Retinal pigment epithelial cell (primary cell): ENCODE measurements around the gene KIF20A.

Experiments
- DNase-seq: peaks from one replicate; pipeline ENCODE4 v3.0.0-alpha.2; 2010; ENCODE audit warnings: low read depth
- H3K4me3 ChIP-seq: 2 replicates; pipeline ENCODE4 v1.5.1; 2011; ENCODE audit warnings: mild to moderate bottlenecking, low read length, control low read depth, moderate library complexity
- TF ChIP-seq, protein P1 (sequence below): conservative IDR thresholded peaks from 2 replicates; pipeline ENCODE4 v1.5.1; 2011; ENCODE audit warnings: low read depth, low read length, control low read depth, inconsistent platforms

The KIF20A gene

DNA sequence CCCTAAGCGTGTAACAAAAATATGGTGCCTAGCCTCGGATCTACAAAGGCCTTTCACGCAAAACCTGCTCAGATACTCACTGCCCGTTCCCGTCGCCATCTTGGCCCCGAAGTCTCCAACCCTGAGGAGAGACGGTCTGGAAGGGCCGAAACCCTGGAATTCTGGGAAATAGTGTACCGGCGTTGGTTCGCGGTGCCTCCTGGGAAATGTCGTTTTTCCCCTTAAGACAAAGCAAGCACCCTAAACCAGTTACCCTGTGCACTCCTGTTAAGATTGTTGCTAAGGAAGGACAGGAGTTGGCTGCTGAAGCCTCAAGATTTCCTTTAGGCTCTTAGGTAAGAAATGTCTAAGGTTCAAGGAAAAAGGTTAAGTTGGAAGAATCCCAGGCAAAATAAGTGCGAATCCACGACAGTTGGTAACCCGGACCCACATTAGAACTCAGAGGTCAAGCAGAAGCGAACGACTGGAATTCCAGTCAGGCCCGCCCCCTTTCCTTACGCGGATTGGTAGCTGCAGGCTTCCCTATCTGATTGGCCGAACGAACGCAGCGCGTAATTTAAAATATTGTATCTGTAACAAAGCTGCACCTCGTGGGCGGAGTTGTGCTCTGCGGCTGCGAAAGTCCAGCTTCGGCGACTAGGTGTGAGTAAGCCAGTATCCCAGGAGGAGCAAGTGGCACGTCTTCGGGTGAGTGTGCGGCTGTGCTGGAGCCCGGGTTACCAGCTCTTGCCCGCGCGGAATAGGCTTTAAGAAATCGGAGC is at the start of gene KIF20A, which contains the start of gene BRD8:
Gene KIF20A, plus strand, starts transcription at position 597 of the 761 bp plus-strand sequence. CDS start 569 bp downstream, outside the sequence.
Gene BRD8, minus strand, starts transcription at position 115 of the 761 bp plus-strand sequence. Its CDS starts 16 bp downstream, at position 99.
- TF ChIP-seq, protein P1, sequence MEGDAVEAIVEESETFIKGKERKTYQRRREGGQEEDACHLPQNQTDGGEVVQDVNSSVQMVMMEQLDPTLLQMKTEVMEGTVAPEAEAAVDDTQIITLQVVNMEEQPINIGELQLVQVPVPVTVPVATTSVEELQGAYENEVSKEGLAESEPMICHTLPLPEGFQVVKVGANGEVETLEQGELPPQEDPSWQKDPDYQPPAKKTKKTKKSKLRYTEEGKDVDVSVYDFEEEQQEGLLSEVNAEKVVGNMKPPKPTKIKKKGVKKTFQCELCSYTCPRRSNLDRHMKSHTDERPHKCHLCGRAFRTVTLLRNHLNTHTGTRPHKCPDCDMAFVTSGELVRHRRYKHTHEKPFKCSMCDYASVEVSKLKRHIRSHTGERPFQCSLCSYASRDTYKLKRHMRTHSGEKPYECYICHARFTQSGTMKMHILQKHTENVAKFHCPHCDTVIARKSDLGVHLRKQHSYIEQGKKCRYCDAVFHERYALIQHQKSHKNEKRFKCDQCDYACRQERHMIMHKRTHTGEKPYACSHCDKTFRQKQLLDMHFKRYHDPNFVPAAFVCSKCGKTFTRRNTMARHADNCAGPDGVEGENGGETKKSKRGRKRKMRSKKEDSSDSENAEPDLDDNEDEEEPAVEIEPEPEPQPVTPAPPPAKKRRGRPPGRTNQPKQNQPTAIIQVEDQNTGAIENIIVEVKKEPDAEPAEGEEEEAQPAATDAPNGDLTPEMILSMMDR = no peak
- peak within 1 kb of the TSS; percentile 92 for H3K4me3 ChIP-seq
- peak; percentile 88 for DNase-seq

- TF ChIP-seq, protein P1 = no peak
- DNase-seq = no peak
- H3K4me3 ChIP-seq = no peak overlapping the region
Observed at GRCh38 chr5:138129347-138129746, 49.6 kb upstream of the KIF20A start.

DNA sequence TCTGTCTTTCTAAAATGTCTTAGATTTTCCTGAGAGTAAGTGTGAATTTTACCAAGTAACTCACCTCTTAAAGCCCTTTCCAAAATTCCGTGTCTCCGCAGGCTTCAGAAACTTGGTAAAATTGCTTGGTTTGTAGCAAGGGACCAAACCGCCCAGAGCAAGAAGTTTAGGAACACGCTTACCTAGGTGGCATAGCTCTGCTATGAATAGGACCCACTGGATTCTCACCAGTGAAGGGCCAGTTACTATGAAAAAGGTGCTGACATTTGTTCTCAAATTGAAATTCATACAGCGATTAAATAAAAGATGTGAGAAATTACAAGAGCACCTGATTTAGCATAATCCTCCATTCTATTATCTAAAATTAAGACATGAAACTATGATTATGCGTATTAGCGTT is 46.4 kb upstream of the KIF20A start:
- no peak for DNase-seq
- H3K4me3 ChIP-seq = no peak overlapping the region
- TF ChIP-seq, protein P1 = no peak

DNA sequence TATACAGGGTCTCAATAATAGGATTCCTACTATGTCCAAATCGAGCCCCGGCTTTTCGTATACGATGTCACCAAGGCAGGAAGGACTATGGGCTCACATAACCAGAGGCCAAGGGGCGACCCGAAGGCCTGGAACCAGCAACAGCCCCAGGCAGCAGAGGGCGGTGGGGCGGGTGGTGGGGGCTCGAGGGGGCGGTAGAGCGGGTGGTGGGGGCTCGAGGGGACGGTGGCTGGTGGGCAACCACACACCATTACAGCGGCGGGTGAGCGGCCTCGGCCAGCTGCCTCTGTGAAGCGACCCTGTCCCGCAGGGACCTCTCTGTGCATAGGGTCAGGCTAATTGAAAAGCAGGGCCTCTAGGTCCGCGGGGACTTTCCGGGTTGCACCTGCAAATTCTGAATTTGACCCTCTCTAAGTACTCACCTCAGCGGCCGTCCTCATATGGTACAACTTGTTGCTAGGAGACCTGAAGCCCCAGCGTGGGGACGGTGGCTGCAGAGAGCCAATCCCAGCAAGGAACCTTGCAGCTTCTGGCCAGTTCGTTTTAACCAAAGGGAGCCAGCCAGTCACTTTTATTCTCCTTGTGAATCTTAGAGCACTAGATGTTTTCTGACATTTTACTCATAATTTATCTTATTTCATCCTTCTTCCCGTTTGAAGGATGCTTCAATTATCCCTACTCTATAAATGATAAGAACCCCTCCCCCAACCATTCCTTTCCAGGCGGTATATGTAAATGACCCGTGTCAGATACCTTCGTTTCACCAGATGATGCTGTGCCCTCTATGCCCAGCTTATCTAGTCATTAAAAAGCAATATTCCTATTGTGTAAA is 39.7 kb upstream of the KIF20A start, which contains the start of gene NME5:
Gene NME5, minus strand, starts transcription at position 480 of the 832 bp plus-strand sequence. CDS start 648 bp downstream, outside the sequence.
- TF ChIP-seq, protein P1 = no peak
- H3K4me3 ChIP-seq = peak within 1 kb of the TSS; percentile 84
- peak; percentile 30 for DNase-seq

GRCh38 chr5:138139781-138140090 is 39.2 kb upstream of the KIF20A start:
- TF ChIP-seq, protein P1 = no peak
- no peak for DNase-seq

GRCh38 chr5:138140268-138140667 is 38.6 kb upstream of the KIF20A start:
- H3K4me3 ChIP-seq = no peak overlapping the region
- no peak for DNase-seq
- TF ChIP-seq, protein P1 = no peak

More at GRCh38 chr5:138139781-138140090, 39.2 kb upstream of the KIF20A start:
- H3K4me3 ChIP-seq = peak overlapping the region; percentile 84
